ENCODE data around the gene WDR20.

DNA sequence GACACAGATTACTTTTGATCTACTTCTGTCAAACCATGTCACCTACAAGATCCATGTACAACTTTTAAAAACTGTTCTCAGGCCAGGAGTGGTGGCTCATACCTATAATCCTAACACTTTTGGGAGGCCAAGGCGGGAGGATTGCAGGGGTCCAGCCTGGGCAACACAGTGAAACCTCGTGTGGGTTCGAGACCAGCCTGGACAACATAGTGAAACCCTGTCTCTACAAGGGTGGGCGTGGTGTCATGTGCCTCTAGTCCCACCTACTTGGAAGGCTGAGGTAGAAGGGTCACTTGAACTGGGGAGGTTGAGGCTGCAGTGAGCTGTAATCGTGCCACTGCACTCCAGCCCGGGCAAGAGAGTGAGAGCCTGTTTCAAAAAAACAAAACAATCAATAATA lies 5.7 kb downstream of the WDR20 start:
- TF ChIP-seq, protein P1, sequence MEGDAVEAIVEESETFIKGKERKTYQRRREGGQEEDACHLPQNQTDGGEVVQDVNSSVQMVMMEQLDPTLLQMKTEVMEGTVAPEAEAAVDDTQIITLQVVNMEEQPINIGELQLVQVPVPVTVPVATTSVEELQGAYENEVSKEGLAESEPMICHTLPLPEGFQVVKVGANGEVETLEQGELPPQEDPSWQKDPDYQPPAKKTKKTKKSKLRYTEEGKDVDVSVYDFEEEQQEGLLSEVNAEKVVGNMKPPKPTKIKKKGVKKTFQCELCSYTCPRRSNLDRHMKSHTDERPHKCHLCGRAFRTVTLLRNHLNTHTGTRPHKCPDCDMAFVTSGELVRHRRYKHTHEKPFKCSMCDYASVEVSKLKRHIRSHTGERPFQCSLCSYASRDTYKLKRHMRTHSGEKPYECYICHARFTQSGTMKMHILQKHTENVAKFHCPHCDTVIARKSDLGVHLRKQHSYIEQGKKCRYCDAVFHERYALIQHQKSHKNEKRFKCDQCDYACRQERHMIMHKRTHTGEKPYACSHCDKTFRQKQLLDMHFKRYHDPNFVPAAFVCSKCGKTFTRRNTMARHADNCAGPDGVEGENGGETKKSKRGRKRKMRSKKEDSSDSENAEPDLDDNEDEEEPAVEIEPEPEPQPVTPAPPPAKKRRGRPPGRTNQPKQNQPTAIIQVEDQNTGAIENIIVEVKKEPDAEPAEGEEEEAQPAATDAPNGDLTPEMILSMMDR (IDR thresholded peaks at IDR 0.05) = no peak
- TF ChIP-seq POLR2AphosphoS5 (IDR thresholded peaks at IDR 0.05) (no peak), EP300 (IDR thresholded peaks at IDR 0.05) (no peak)

Data from sigmoid colon (tissue), 4 donors.